ENCODE measurements around the gene APBA2.

Gene APBA2

GRCh38 chr15:29134239-29134638 lies 248.5 kb downstream of the APBA2 start:
- no peak for DNase-seq (ENCODE audit: low spot score)

DNA sequence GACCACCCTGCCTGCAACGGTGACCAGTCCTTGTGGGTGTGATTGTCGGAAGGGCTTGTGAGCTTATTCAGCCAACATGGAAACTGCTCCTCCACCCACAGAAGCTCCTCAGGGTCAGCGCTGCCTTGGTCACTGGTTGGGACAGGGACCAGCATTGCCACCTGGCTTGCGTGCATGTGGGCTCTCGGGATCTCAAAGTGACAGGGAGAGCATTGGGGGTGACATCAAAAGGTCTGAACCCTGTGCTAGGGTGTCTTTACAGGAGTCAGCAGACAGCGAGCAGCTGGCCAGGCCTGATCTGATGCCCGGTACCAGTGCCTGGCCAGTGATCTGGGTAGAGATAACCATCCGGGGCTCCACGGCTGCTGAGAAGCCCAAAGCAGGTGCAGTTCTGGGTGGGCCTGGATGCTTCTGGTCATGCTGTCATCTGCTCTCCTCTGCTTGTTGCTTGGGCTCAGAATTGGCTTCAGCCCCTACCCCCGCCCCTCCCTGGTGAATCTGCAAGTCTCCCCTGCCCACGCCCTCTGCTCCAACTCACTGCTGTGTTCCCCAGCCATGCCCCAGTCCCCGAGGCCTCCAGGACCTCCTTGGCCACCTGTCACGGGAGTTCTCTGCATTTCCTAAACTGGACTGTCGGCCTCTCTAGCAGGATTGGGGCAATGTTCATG lies 249.0 kb downstream of the APBA2 start:
- no peak for DNase-seq (ENCODE audit: low spot score)

- DNase-seq (ENCODE audit: low spot score), result no peak
These were observed 249.5 kb downstream of the APBA2 start for GRCh38 chr15:29135309-29135657.

- DNase-seq (ENCODE audit: low spot score), result no peak
These were observed 250.2 kb downstream of the APBA2 start for GRCh38 chr15:29135702-29136646.

DNA sequence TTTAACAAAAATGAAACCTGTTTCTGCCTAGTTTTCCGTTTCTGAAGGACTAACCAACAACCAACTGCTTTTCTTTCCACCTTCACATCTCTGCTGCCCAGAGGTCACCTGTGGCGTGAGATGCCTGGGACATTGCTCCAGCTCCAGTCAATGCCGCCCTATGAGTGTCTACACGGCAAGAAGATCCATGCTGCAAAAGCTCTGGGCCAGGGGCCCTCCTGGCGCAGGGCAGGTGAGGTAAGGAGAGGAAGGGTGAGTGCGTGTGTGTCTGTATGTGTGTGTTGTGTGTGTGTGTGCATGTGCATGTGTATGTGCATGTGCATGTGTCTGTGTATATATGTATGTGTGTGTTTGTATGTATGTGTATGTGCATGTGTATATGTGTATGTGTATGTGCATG lies 252.5 kb downstream of the APBA2 start:
- no peak for DNase-seq (ENCODE audit: low spot score)

DNA sequence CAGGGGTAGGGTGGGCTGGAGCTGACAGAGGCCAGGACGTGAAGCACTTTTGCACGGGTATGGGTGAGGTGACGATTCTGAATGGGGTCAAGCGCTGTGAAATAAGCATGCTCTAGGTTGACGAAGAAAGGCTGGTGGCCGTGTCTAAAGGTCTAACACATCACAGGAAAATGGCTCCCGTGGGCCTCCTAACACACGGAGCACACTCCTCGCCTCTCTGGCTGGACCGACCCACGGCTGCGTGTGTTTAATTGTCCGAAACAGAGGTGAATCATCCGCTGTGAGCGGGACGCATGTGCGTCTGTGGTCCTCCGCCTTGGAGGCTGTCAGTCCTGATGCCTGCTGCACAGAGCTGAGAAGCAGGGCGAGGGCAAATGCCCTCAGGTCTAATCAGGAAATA lies 253.3 kb downstream of the APBA2 start:
- no peak for DNase-seq (ENCODE audit: low spot score)

GRCh38 chr15:29139540-29140459 lies 254.0 kb downstream of the APBA2 start:
- peak; percentile 73 for DNase-seq (ENCODE audit: low spot score)

DNA sequence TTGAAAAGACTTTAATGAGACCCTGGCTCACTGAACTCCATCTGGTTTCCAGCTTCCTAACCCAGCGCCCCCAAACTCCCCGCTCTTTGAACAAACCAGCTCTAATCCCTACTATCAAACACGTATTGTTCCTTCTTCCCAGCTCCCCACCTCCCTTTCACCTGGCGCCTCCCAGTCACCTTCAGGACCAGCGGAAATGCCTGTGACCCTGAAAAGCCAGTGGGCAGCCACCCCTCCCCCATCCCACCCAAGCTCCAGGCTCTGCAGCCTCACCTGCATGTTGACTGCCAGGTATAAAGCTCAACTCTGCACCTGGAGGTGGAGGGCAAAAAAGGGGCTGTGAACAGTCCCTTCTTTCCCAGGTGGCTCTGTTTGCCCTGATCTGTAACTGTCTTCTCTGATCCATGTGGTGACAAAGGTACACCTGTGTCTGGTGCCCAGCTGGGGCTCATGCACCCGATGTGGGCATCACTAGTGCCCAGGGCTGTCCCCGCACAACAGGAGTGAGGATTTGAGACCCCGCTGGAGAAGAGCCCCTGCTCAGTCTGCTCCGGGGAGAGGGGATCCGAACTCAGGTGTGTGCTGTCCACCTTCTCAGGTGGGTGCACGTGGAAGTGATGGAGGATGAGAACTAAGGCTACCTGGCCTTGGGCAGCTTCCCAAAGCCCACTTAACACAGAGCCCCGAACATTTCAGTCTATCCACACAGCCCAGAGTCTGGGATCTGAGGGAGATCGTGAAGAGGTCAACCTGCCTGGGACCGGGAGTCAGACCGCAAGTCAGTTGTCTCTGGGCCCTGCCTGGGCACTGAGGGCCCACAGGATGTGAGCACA lies 254.9 kb downstream of the APBA2 start:
- no peak for DNase-seq (ENCODE audit: low spot score)

DNA sequence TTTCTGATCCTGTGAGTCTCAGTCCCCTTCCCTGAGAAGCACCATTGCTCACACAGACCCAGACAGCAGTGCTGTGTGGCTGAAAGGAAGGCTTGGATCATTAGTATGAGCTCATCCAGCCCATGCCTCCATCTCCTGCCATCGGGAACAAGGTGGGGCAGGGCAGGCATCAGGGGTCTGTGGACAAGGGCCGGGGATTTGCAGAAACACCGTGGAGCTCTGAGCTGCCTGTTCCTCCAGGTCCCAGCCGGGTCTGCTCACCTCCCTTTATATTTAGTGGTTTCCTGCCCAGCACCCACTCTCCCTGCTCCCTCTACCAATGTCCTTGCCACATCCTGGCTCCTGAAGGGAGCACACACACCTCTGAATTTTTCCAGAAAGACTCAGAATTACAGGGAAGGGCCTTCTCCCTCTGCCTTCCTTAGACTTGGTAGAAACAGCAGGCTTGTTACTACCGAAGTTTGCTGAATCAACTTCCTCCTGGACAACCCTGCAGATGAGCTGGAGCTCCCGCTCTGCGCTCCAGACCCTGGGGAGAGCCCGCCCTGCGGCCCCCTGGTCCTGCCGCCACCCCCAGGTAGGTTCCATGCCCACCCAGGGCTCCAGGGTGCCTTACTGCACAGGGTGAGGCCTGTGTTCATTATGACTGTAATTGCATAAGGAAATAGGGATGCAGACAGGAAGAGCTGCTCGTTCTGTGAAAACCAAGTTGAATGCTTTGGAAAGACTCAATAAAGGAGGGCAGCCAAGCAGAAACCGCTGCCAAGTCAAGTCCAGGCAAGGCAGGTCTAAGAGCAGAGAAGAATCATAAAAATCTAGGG lies 255.7 kb downstream of the APBA2 start:
- DNase-seq (ENCODE audit: low spot score), result no peak

DNA sequence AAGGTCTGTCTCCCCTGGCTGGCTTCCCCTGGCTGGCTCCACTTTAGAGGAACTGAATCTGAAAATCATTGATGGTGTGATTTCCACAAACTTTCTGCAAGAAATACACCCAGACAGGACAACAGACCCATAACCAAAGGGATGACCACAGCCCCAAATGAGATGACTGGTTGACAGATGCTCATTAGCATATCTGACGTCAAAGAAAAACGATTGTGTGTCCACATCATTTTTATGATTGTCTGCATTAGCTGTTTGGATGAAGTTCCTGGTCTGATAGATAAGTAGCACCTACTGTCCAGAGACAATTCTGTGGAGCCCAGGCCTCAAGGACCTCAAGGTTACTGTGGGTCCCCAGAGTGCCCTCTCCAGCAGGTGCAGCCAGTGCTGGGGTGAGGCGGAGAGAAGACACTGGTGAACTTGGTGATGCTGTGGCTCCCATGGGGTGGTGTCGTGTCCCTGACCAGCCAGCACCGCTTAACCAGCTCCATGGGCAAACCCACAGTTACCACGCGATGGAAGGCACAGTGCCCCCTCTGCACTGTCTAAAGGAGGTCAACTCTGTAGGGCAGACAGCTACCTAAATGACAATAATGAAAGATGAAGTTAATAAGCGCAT lies 256.5 kb downstream of the APBA2 start:
- DNase-seq (ENCODE audit: low spot score), result no peak

- no peak for DNase-seq (ENCODE audit: low spot score)
These were observed 257.5 kb downstream of the APBA2 start for GRCh38 chr15:29143293-29143692.

DNA sequence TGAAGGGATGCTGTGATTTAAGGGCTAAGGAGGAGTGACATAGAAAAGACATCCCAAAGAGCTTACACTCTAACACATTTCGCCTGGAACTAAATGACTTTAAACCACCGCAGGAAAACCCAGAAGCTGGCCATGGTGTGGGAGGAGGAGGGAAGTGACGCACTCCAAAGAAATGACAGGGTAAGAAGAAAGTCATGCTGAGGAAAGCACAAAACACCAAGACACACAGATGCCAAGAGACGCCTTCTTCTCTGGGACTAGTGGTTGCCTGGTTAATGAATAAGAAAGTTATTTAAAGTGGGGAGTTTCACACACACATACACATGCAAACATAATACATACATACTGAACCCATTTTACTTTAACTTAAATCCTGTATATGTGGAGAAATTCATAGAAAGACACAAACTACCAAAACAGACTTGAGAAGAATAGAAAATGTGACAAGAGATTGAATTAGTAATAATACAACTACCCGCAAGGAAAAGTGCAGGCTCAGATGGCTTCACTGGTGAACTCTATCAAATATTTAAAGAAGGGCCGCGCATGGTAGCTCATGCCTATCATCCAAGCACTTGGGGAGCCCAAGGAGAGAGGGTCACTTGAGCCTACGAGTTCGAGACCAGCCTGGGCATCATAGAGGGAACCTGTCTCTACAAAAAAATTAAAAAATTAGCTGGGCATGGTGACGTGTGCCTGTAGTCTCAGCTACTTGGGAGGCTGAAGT lies 258.3 kb downstream of the APBA2 start:
- no peak for DNase-seq (ENCODE audit: low spot score)

DNA sequence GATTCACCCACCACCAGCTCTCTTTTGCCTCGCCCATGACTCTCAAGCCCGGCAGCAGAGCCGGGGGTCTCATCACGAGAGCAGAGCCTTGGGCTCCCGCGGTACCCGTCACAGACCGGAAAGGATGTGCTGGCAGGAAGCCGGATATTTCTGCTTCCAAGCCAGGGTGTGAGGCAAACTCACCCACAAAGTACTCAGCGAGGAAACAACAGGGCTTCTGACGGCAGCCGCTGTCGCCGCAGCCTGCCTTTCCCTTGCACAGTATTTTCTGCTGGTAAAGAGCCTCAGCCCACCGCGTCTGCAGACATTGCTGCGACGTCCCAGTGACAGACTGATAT lies 263.9 kb downstream of the APBA2 start:
- DNase-seq (ENCODE audit: low spot score), result no peak

GRCh38 chr15:29150515-29151483 lies 265.0 kb downstream of the APBA2 start:
- DNase-seq (ENCODE audit: low spot score), result no peak

GRCh38 chr15:29151484-29151857 lies 265.7 kb downstream of the APBA2 start:
- DNase-seq (ENCODE audit: low spot score), result no peak

GRCh38 chr15:29156521-29156920 lies 270.7 kb downstream of the APBA2 start:
- no peak for DNase-seq (ENCODE audit: low spot score)

GRCh38 chr15:29159771-29160455 lies 274.1 kb downstream of the APBA2 start:
- DNase-seq (ENCODE audit: low spot score), result no peak

GRCh38 chr15:29162411-29162810 lies 276.6 kb downstream of the APBA2 start:
- no peak for DNase-seq (ENCODE audit: low spot score)
